ENCODE results near the gene TCHP. TPM values are rescaled to one million over a fixed set of nuclear protein-coding genes. Genes with fewer than 3 reads are reported as not detected.

TCHP gene
- total and polyA plus RNA-seq, 2 experiments from 2014 or later = 3.1 to 6.2 TPM

DNA sequence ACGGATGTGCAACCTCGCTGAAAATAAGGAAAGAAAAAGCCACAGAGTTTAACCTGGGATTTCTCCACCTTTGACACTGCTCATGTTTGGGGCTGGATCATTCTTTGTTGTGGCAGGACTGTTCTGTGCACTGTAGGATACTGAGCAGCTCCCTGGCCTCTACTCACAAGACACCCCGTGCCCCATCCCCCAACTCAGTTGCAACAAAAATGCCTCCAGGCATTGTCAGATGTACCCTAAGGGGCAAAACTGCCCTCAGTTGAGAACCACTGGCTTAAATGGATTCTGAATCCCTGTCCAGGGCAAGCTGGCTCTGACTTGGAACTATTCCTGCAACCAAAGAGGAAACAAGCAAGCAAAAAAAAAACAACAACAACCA is 21.8 kb upstream of the TCHP start:
- Histone ChIP-seq H4K20me1 (replicated peaks; ENCODE audit: insufficient read depth) (peaks cover 26% of the 10 kb centered on the region), H3K4me3 (peak overlapping the region; percentile 95; the same call in 1 of the 2 replicates), H3K27ac (ENCODE audit: low read depth) (no peak overlapping the region), H3K36me3 (ENCODE audit: insufficient read depth) (no peaks in the 10 kb centered on the region), H3K27me3 (ENCODE audit: insufficient read depth) (no peaks in the 10 kb centered on the region), H3K9me2 (ENCODE audit: insufficient read depth) (no peaks in the 10 kb centered on the region), H3K79me2 (replicated peaks; ENCODE audit: insufficient read depth) (peaks cover 67% of the 10 kb centered on the region), H3K4me1 (ENCODE audit: insufficient read depth) (peaks cover 43% of the 10 kb centered on the region), H3K4me2 (peak overlapping the region; percentile 100), H3F3A (replicated peaks; ENCODE audit: low read depth) (peaks cover 3% of the 10 kb centered on the region; the same call in 1 of the 2 replicates), H2AFZ (no peak overlapping the region)
- Mint-ChIP-seq H3K27me3 (ENCODE audit: insufficient read depth, low read depth, poor library complexity) (peaks cover 4% of the 10 kb centered on the region), H3K4me1 (peaks cover 51% of the 10 kb centered on the region), H3K4me3 (peak overlapping the region; percentile 89), H3K9me3 (no peaks in the 10 kb centered on the region), H3K36me3 (ENCODE audit: low read depth) (no peaks in the 10 kb centered on the region; the same call in 2 of the 3 replicates), H3K27ac (no peak overlapping the region)
- no peak for TF ChIP-seq POLR2AphosphoS5 (IDR thresholded peaks at IDR 0.05; ENCODE audit: low read depth)
- DNase-seq (ENCODE audit: low spot score) (no peak), ATAC-seq (no peak)

DNA sequence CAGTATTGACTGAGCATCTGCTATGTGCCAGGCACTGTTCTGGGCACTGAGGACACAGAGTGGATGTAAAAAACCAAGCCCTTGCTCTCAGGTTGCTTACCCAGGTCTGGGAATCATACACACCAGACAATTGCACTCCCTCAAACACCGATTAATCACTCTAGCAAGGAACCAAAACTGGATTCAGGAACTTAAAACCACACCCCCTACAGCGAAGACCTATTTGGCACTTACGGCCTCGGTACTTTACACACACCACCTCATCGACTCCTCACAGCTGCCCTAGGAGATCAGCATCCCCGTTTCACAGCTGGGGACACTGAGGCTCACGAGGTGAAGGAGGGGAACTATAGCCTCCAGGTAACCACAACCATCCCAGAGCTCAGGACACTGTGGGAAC is 21.3 kb upstream of the TCHP start:
- DNase-seq (ENCODE audit: low spot score) (no peak), ATAC-seq (no peak)
- Histone ChIP-seq H3K4me1 (ENCODE audit: insufficient read depth) (peaks cover 43% of the 10 kb centered on the region), H3F3A (replicated peaks; ENCODE audit: low read depth) (peaks cover 3% of the 10 kb centered on the region; the same call in 1 of the 2 replicates), H3K4me2 (peak overlapping the region; percentile 100), H4K20me1 (replicated peaks; ENCODE audit: insufficient read depth) (peaks cover 26% of the 10 kb centered on the region), H3K27ac (ENCODE audit: low read depth) (no peak overlapping the region), H3K9me2 (ENCODE audit: insufficient read depth) (no peaks in the 10 kb centered on the region), H2AFZ (no peak overlapping the region; the same call in 1 of the 2 replicates), H3K79me2 (replicated peaks; ENCODE audit: insufficient read depth) (peaks cover 62% of the 10 kb centered on the region), H3K4me3 (peak overlapping the region; percentile 95), H3K27me3 (ENCODE audit: insufficient read depth) (no peaks in the 10 kb centered on the region), H3K36me3 (ENCODE audit: insufficient read depth) (no peaks in the 10 kb centered on the region)
- H3K4me1 Mint-ChIP-seq = peaks cover 51% of the 10 kb centered on the region
- peaks cover 4% of the 10 kb centered on the region for H3K27me3 Mint-ChIP-seq (ENCODE audit: insufficient read depth, low read depth, poor library complexity)
- peak overlapping the region; percentile 89 for H3K4me3 Mint-ChIP-seq
- TF ChIP-seq ZNF114 (CRISPR knock-in tag; IDR thresholded peaks at IDR 0.05) = no peak
- no peak for TF ChIP-seq ZNF331 (CRISPR knock-in tag; IDR thresholded peaks at IDR 0.05; ENCODE audit: low read depth)
- no peak for TF ChIP-seq EZH2 (IDR thresholded peaks at IDR 0.05; ENCODE audit: low read depth, unreplicated experiment)
- TF ChIP-seq POLR2AphosphoS5 (IDR thresholded peaks at IDR 0.05; ENCODE audit: low read depth) = no peak
- no peak for TF ChIP-seq CTCF (conservative IDR thresholded peaks at IDR 0.05; ENCODE audit: low read depth in 2 of 2)
- TF ChIP-seq JUNB (IDR thresholded peaks at IDR 0.05; ENCODE audit: unreplicated experiment) = no peak
- no peak for TF ChIP-seq NANOG (IDR thresholded peaks at IDR 0.05; ENCODE audit: borderline replicate concordance)
- TF ChIP-seq ZNF462 (CRISPR knock-in tag; IDR thresholded peaks at IDR 0.05) = no peak
- no peak for TF ChIP-seq STAT1 (IDR thresholded peaks at IDR 0.05; ENCODE audit: unreplicated experiment)
- TF ChIP-seq EZH2phosphoT487 (IDR thresholded peaks at IDR 0.05; ENCODE audit: unreplicated experiment) = no peak
- no peaks in the 10 kb centered on the region; the same call in 2 of the 3 replicates for H3K36me3 Mint-ChIP-seq (ENCODE audit: low read depth)
- no peak overlapping the region for H3K27ac Mint-ChIP-seq
- H3K9me3 Mint-ChIP-seq = no peaks in the 10 kb centered on the region
